ENCODE data around the gene C10orf143. TPM values are rescaled to one million over a fixed set of nuclear protein-coding genes. Genes with fewer than 3 reads are reported as not detected.
A peak's percentile ranks its signal among the peaks of the same experiment; 100 is the strongest.

The C10orf143 gene
- total and polyA plus RNA-seq, 7 donors = 1.4 to 9.6 (median 6.8) TPM

DNA sequence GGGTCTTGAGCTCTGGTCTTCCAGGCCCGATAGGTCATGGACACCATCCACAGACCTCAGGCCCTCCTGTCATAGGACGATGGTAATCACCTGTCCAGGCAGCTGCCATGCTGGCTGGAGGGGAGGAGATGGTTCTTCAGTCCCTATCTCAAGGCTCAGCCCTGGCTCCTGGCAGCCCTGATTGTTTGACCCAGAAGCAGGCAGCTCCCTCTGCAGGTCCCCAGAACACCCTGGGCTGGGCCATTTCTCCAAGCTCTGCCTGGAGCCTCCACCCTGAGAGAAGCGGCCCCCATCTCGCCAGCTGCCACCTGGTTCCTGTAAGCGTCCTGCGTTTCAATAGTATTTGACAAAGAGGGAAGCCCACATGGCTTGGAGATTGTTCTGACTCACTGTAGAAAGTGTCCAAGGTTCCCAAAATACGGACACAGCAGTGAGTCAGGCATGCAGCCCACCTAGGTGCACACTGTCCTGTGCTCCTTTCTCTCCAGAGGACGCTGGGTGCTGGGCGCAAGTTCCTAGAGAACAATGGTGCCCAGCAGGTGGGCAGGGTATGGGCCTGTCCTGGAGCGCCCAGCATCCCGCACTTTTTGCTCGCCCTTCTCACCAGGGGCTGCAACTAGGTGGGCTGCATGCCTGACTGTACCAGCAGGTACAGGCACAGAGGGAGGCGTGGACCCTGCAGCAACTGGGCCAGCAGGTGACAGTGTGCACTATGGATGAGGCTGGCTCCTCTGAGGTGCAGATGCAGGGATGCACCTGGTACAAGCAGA, 74.1 kb downstream of the C10orf143 start:
- Histone ChIP-seq H3K36me3 (no peaks in the 10 kb centered on the region), H3K4me3 (no peak overlapping the region), H3K4me1 (no peaks in the 10 kb centered on the region), H3K27me3 (no peaks in the 10 kb centered on the region), H3K27ac (no peak overlapping the region), H3K9me3 (no peaks in the 10 kb centered on the region)
- TF ChIP-seq POLR2A (IDR thresholded peaks at IDR 0.05) (no peak), POLR2AphosphoS5 (IDR thresholded peaks at IDR 0.05) (no peak), EP300 (IDR thresholded peaks at IDR 0.05) (no peak)
- TF ChIP-seq, protein P1, sequence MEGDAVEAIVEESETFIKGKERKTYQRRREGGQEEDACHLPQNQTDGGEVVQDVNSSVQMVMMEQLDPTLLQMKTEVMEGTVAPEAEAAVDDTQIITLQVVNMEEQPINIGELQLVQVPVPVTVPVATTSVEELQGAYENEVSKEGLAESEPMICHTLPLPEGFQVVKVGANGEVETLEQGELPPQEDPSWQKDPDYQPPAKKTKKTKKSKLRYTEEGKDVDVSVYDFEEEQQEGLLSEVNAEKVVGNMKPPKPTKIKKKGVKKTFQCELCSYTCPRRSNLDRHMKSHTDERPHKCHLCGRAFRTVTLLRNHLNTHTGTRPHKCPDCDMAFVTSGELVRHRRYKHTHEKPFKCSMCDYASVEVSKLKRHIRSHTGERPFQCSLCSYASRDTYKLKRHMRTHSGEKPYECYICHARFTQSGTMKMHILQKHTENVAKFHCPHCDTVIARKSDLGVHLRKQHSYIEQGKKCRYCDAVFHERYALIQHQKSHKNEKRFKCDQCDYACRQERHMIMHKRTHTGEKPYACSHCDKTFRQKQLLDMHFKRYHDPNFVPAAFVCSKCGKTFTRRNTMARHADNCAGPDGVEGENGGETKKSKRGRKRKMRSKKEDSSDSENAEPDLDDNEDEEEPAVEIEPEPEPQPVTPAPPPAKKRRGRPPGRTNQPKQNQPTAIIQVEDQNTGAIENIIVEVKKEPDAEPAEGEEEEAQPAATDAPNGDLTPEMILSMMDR (IDR thresholded peaks at IDR 0.05) = no peak
- peak; percentile 57 for DNase-seq
- intact Hi-C loops (cut with DNase I) = no loop called here
- 81 to 86% methylated on average over 13 of the region's 13 CpGs for WGBS, 2 donors

- 74 to 87% methylated on average over 4 of the region's 4 CpGs for WGBS, 2 donors
- H3K27ac ChIP-seq = no peak overlapping the region
- no peak for DNase-seq
- H3K4me3 ChIP-seq = no peak overlapping the region
- no peaks in the 10 kb centered on the region for H3K9me3 ChIP-seq
- intact Hi-C loops (cut with DNase I) = no loop called here
- H3K4me1 ChIP-seq = no peaks in the 10 kb centered on the region
- no peaks in the 10 kb centered on the region for H3K36me3 ChIP-seq
- no peaks in the 10 kb centered on the region for H3K27me3 ChIP-seq
- TF ChIP-seq, protein P1 (IDR thresholded peaks at IDR 0.05) = no peak
- no peak for TF ChIP-seq POLR2A (IDR thresholded peaks at IDR 0.05)
Observed at GRCh38 chr10:130029209-130029608, 81.4 kb downstream of the C10orf143 start.

GRCh38 chr10:130028465-130028819, 82.2 kb downstream of the C10orf143 start:
- TF ChIP-seq, protein P1 (IDR thresholded peaks at IDR 0.05) = no peak
- no peak for TF ChIP-seq EP300 (IDR thresholded peaks at IDR 0.05)
- TF ChIP-seq POLR2AphosphoS5 (IDR thresholded peaks at IDR 0.05) = no peak
- no peak for TF ChIP-seq POLR2A (IDR thresholded peaks at IDR 0.05)
- no peak for DNase-seq
- no peaks in the 10 kb centered on the region for H3K4me1 ChIP-seq

DNA sequence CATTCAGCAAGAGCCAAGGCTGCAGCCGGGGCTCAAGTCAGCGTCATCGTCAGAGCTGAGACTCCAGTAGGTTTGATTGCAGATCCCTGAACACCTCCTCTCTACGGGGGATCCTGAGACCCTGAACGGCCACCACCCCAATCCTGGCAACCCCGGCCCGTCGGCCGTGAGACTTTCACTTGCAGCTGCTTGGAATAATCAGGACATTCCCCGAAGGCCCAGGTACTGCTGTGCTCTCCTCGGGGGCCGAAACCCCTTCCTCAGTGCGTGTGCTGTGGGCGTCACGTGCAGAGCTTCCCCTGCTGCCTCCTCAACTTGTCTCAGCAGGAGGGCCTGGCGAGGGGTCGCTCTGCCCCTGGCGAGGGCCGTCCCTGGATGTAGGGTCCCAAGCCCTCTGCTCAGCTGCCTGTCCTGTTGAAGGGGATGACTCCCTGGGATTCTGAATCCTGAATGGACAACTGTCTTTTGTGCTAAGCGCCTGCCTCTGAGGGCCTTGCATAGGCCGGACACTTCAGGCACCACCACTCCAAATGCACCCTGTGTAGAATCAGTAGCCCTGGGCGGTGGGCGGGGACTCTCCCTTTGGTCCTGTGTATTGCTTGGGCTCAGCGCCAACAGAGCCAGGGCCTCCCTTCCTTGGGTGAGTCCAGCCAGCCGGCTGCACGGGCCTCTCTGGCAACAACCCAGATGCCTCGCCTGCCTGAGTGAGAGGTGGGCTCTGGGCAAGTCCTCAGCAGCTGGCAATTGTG, 82.7 kb downstream of the C10orf143 start:
- H3K9me3 ChIP-seq = no peaks in the 10 kb centered on the region

More at GRCh38 chr10:130028465-130028819, 82.2 kb downstream of the C10orf143 start:
- Histone ChIP-seq H3K27ac (no peak overlapping the region), H3K4me3 (no peak overlapping the region), H3K27me3 (no peaks in the 10 kb centered on the region), H3K36me3 (no peaks in the 10 kb centered on the region), H3K9me3 (no peaks in the 10 kb centered on the region)
- WGBS, 2 donors = 77 to 81% methylated on average over 4 of the region's 4 CpGs
- intact Hi-C loops (cut with DNase I) = no loop called here

GRCh38 chr10:130026670-130027456, 83.8 kb downstream of the C10orf143 start:
- DNase-seq = no peak
- Histone ChIP-seq H3K9me3 (no peaks in the 10 kb centered on the region), H3K4me3 (no peak overlapping the region), H3K27me3 (no peaks in the 10 kb centered on the region), H3K36me3 (no peaks in the 10 kb centered on the region), H3K27ac (no peak overlapping the region), H3K4me1 (no peaks in the 10 kb centered on the region)
- intact Hi-C loops (cut with DNase I) = no loop called here
- 91% methylated on average over 30 of the region's 30 CpGs for WGBS, 2 donors
- TF ChIP-seq POLR2A (IDR thresholded peaks at IDR 0.05) = no peak
- TF ChIP-seq POLR2AphosphoS5 (IDR thresholded peaks at IDR 0.05) = no peak
- TF ChIP-seq, protein P1 (IDR thresholded peaks at IDR 0.05) = no peak
- TF ChIP-seq EP300 (IDR thresholded peaks at IDR 0.05) = no peak

More for the DNA sequence above, 82.7 kb downstream of the C10orf143 start:
- TF ChIP-seq POLR2A (IDR thresholded peaks at IDR 0.05) (no peak), EP300 (IDR thresholded peaks at IDR 0.05) (no peak)
- no peak for DNase-seq
- intact Hi-C loops (cut with DNase I) = no loop called here
- no peaks in the 10 kb centered on the region for H3K27me3 ChIP-seq
- H3K4me3 ChIP-seq = no peak overlapping the region
- no peaks in the 10 kb centered on the region for H3K36me3 ChIP-seq
- WGBS, 2 donors = 72 to 84% methylated on average over 27 of the region's 27 CpGs
- H3K27ac ChIP-seq = no peak overlapping the region
- H3K4me1 ChIP-seq = no peaks in the 10 kb centered on the region
